Measurements from ENCODE around the gene MKNK1.

The MKNK1 gene

DNA sequence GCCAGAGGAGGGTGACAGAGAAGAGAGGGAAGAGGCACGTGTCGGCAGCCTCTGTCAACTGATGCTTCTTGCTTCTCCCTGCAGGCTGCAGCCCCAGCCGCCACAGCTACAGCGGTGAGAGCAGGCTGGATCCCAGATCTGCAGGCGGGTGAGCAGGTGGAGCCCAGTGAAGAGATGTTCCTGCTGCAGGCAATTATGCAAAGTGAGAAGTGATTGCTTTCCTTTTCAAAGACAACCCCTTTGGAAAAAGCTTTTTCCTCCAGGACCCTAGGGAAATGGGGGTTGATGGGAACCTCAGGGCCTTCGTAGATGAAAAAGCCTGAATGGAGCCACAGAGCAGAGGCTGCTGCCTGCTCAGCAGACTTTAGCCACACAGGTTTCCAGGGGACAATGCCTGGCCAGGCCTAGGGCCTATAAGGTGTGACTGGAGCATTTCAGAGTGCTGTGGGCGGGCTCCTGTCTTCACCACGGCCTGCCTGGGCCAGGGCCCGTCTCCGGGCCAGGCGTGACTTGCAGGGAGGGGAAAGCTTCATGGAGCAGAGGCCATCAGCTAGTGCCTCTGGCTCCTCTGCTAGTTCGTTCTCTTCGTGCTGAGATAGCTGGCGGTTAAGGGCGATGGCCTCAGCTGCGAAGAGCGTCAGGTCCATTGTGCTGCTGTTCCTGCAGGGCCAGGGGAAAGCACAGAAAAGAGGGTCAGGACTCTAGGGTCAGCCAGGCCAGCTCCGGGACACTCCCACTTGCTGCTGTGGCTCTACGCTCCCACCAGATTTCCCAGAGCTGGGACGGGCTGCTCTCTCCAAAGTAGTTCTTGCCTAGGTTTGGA, 45.7 kb downstream of the MKNK1 start:
- no peak for DNase-seq (ENCODE audit: low spot score)

DNA sequence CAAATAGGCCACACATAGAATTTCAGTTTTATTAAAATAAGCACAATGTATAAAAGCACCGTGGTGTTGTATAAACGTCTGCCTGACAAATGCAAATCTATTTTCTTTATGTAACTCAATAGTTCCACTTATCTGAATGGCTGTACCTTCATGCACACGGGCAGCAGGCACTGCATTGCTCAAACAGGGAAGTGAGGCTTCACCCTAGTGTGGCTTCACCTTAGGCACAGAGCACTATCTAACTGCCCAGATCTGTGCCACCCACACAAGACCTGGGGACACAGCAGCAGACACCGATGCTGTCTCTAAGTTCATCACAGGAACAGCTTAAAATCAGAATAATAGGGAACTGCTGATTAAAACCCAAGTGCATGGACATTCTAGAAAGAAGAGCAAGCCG, 46.7 kb downstream of the MKNK1 start:
- DNase-seq (ENCODE audit: low spot score) = no peak

DNA sequence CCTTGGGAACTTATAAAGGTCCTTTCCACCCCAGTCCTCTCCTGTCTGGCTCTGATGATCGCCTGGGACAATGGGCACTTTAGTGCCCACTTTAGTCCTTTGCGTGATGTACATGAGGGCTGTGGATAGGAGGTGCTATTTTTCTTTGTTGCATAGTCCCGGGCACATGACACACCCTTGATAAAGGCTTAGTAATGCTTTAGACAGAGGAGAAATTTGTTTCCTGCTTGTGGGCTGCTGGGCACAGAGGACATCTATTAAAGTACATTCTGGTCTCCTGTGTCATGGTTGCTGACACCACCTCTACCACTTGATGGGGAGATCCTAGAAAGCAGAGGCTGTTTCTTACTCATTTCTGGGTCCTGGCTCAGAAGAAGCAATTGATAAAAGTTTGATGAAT, 47.2 kb downstream of the MKNK1 start:
- DNase-seq (ENCODE audit: low spot score) = no peak

DNA sequence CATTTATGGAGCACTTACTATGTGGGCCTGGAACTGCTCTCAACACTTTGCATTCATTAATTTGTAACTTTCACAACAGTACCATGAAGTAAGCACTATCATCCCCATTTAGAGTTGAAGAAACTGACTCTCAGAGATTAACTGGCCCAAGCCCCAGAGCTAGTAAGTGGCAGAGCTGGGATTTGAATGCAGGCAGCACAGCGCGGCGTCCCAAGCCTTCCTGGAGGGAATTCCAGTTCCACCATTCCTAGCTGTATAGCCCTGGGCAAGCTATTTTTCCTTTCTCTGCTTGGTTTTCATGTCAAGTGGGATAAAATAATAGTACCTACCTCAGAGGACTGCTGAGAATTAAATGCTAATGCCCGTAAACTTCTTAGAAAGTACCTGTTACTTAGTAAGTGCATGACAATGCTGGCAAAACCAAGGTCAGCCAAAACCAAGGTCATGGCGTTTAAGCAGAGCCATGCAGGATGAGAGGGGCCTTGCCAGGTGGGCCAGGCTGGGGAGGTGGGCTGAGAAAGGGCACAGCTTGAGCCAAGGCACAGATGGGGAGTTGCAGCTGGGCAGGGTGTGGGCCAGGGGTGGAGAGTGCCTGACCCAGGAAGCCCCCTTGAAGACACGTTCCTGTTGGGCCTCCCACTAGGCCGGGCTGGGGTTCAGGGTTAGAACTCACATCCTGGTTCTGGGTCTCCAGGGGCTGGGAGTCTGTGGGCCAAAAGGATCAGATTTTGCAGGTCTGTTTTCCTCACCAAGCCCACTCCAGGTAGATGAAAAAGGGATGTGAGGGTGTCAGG, 48.0 kb downstream of the MKNK1 start:
- DNase-seq (ENCODE audit: low spot score) = no peak

DNA sequence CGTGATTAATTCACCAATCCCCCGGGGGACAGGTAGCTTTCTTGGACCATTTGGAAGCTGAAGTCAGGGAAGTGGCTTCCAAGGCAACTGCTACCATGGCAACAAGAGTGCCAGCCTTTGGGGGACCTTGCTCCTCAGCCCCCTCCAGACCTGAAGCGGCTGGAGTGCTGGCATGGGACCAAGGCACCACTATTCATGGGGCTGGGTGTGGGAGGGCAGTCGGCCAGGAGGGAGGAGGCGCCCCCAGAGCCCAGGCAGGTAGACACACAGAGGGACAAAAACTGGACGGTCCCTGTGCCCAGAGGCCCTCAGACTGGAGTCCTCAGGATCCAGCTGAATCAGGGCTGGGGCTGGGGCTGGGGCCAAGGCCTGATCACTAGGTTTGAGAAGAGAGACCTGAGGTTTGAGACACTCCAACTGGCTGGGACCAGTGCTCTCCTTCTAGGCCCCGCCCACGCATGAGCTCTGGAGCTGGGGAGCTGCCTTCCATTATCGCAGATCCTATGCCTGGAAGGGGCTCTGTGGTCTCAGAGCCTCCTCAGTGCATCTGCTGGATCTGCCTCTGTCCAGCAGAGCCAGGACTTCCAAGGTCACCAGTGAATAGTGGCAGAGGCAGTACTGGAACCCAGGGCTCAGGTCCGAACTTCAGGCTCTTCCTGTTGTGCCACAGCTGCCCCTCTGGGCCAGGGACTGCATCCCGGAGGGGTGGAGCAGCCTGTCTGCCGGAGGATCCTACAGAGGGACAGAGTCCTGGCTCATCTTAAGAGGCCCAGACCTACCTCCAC, 49.3 kb downstream of the MKNK1 start:
- no peak for DNase-seq (ENCODE audit: low spot score)

- no peak for DNase-seq (ENCODE audit: low spot score)
Observed at GRCh38 chr1:46554236-46554596, 49.9 kb downstream of the MKNK1 start.

- no peak for DNase-seq (ENCODE audit: low spot score)
Observed at GRCh38 chr1:46553506-46553905, 50.6 kb downstream of the MKNK1 start.

- DNase-seq (ENCODE audit: low spot score) = no peak
Observed at GRCh38 chr1:46552357-46553237, 51.5 kb downstream of the MKNK1 start.

GRCh38 chr1:46551597-46552095, 52.4 kb downstream of the MKNK1 start, which contains the start of gene KNCN:
Gene KNCN (minus strand): TSS chr1:46551647. CDS start chr1:46551215, 432 bp downstream.
- DNase-seq (ENCODE audit: low spot score) = no peak

DNA sequence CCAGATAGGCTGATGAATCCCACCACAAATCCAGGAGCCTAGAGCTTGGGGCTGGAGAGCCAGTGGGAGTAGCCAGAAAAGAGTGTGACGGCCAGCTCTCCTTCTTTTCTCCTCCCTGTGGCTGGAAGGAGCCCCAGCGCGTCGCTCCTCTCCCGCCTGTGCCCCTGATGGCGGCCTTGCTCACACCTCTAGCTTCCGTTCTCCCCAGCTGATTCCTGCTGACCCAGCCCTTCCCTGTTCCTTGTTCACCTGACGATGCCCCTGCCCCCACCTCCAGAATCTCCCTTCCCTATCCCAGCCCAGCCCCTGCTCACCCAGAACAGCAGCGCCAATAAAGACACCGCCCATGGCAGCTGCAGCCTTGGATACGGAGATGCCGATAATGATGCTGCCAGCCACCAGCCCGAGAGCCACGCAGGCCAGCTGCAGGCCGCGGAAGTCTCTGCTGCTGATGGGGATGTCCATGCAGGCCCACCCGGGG, 53.3 kb downstream of the MKNK1 start:
- no peak for DNase-seq (ENCODE audit: low spot score)

GRCh38 chr1:46549697-46550681, 54.1 kb downstream of the MKNK1 start:
- no peak for DNase-seq (ENCODE audit: low spot score)

GRCh38 chr1:46547481-46548383, 56.3 kb downstream of the MKNK1 start:
- no peak for DNase-seq (ENCODE audit: low spot score)

- no peak for DNase-seq (ENCODE audit: low spot score)
Observed at GRCh38 chr1:46546210-46546609, 57.9 kb downstream of the MKNK1 start.

DNA sequence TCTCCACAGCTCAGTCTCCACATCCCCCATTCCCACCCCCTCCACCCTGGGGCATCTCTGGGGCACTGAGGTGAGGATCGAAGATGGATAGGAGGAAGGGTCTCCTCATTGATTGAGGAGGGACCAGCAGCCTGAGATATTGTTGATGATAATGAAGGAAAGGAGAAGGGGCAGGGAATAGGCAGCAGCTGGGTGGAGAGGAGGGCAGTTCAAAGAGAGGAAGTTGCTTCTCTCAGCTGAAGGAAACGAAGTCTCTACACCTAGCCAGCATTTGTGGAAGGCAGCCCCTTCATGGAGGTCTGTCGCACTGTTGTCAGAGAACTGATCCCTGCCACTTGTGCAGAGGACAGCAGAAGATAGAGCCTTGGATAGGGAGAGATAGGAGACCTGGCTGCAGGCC, 58.3 kb downstream of the MKNK1 start:
- no peak for DNase-seq (ENCODE audit: low spot score)

GRCh38 chr1:46544561-46545240, 59.4 kb downstream of the MKNK1 start:
- no peak for DNase-seq (ENCODE audit: low spot score)

DNA sequence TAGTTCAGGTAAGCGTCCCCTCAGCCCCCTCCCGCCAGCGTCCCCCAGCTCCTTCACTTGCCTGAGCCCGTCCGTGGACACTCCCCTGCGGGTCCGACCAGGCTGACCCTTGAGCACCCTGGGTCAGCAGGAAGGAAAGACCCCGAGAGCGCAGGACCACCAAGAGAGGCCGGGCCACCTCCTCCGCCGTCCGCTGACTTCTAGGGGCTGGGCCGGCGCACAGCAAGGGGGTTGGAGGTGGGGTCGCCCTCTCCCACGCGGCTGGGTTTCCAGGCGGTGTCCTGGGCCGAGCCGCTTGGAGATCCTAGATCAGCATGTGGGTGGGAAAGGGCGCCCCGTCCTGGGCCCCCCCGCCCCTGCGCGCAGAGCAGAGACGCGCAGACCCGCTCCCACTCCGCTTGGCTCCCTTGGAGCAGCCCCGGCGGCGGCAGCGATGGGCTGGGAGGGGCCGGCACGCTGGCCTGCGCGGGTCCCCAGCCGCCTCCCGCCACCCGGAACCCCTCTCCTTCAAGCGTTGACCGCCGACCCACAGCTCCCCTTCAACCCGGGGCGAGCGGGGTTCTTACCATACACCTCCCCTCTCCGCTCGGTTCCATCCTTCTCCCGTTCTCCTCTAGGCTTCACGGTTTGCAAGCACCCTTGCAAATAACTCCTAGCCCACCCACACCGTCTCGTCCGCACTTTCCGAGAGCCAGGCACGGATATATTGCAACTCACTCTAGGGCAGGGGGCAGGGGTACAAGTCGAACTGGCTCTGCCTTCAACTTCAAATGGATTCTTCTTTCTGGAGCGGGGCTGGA, 60.1 kb downstream of the MKNK1 start:
- DNase-seq (ENCODE audit: low spot score) = no peak

- no peak for DNase-seq (ENCODE audit: low spot score)
Observed at GRCh38 chr1:46543382-46543760, 60.7 kb downstream of the MKNK1 start.
